ENCODE measurements around the gene SGTB.

GRCh38 chr5:65738305-65738704 lies 16.4 kb upstream of the SGTB start:
- no peak for TF ChIP-seq RELA (CRISPR knock-in tag; IDR thresholded peaks at IDR 0.05; ENCODE audit: borderline replicate concordance)
- TF ChIP-seq CBFB (CRISPR knock-in tag; IDR thresholded peaks at IDR 0.05; ENCODE audit: low read depth), result no peak

All from WTC11 (cell line).